ENCODE results near the gene CDH23.

Gene CDH23

GRCh38 chr10:71471957-71472365, 75.2 kb downstream of the CDH23 start:
- no peak for DNase-seq

DNA sequence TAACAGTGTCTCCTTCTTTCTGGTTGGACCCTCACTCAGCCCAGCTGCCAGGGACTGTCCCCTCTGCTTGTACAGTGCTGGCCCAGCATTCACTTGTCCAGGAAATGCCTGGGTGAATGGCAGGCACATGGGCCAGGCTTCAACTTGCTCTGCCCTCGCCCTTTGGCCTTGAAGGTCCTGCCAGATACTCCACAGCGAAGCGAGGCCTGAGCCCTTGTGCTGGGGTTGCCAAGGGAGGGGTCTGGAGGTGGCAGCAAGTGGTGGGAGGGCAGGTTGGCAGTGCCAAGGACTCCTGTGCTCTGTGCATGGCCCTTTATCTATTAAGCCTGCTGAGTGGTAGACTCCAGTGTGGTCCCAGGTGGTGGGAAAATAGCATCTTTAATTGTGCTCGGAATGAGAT, 75.7 kb downstream of the CDH23 start:
- DNase-seq, result no peak

DNA sequence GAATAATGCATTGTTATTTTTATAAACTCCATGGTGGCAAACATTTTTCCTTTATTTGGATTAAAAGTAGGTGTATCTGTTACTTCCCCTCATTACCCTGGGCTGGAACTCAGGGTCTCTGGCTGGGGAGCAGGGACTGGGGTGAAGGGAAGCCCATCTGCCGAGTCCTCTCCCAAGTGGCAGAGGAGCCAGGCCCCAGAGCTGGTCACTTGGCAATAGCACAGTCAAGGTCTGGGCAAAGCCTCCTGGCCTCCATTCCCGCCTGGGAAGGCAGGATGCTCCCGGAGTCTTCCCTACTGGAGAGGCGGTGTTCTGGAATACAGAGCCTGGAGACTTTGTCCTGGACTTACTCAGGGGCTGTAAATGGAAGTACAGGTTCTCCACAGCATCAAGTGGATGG, 76.2 kb downstream of the CDH23 start:
- no peak for DNase-seq

DNA sequence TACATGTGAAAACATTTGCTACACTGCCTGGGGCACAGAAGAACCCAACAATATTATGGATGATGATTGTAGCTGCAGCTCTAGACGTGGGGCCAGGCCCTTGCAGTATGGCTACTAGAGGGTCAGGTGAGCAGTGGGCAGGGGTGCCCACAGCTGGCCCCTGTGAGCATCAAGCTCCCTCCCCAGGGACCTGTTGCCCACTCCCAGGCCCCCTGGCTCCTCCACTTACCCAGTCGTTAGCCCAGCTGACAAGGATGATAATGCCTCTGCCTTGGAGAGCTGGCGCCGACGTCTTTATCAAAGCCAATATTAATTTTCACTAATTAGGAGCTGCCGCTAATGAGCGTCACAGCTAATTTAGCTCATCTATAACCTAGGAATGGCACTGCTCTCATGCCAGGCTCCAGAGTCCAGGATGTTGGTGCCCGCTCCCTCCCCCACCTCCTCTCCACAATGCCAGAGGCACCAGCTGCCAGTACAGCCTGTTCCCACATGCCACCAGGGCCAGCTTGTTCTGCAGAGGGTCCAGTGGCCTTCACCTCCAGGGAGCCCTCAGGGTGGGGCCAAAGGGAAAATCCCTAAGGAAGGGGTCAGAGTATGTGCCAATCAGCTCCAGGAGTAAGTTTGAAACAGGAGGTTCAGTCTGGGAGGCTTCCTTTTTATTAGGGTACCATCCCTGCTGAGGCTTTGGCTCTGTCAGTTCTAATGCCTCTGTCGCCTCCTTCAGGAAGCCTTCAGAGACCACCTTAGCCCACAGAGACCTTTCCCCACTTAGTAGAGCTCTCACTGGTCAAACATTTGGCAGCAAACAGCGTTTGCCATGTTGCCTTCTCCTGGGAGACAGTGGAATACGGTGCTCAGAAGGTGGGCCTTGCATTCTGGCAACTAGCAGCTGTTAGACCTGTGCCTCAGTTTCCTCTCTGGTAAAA, 77.2 kb downstream of the CDH23 start:
- no peak for DNase-seq

GRCh38 chr10:71474702-71475242, 78.1 kb downstream of the CDH23 start:
- DNase-seq, result no peak

GRCh38 chr10:71475243-71475871, 78.6 kb downstream of the CDH23 start:
- DNase-seq, result no peak

- DNase-seq, result no peak
Observed at GRCh38 chr10:71476228-71477011, 79.7 kb downstream of the CDH23 start.

DNA sequence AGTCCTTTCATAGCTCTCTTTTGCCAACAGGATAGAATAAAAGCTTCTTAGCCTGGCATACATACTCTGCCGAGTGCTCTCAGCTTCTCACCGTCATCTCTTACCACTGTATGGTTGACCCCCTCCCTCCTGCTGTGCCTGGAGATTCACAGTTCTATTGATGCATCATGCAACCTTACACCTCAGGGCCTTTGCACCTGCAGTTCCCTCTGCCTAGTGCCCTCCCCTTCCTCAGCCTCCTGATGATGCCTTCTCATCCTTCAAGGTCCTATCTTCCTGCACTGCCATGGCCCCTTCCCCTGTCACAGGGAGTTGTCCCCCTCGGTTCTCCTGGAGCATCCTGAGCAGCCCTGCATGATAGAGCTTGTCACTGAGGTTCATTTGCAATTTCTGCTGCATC, 81.5 kb downstream of the CDH23 start:
- no peak for DNase-seq

GRCh38 chr10:71478813-71479365, 82.2 kb downstream of the CDH23 start:
- DNase-seq, result no peak

- no peak for DNase-seq
Observed at GRCh38 chr10:71479831-71480230, 83.1 kb downstream of the CDH23 start.

DNA sequence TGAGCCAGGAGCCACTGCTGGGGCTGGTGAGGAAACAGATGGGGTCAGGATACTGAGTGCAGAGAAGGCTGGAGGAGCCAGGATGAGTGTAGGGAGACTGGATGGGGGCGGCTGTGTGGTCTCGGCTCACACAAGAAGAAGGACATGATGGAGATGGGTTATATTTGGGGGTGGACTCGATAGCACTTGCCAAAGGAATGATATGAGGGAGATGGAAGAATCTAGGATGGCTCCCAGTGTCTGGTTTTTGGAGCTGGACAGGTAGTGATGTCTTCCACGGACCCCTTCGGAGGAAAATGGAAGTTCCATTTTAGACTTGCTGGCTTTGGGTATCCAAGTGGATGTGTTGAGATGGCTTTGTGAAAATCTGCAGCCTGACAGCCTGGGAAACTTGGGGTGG, 83.9 kb downstream of the CDH23 start:
- DNase-seq, result no peak

- DNase-seq, result no peak
Observed at GRCh38 chr10:71481746-71482410, 85.2 kb downstream of the CDH23 start.

GRCh38 chr10:71482620-71483019, 85.9 kb downstream of the CDH23 start:
- DNase-seq, result no peak

DNA sequence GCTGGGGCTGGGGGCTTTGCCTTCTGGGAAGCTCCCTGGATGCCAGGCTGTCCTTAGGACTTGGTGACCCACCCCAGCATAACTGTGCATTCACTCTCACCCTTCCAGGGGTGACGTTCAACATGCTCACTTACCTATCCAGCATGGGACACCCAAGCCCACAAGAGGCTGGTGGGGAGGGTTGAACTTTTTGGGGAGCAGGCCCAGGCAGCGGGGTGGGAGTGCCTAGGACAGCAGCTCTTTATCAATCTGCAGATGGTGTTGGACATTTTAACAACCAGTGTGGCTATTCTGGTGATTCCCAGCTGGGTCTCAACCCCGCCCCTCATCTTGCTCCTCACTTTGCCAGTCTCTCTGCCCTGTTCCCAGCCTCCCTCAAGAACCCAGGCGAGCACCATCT, 86.4 kb downstream of the CDH23 start:
- no peak for DNase-seq

DNA sequence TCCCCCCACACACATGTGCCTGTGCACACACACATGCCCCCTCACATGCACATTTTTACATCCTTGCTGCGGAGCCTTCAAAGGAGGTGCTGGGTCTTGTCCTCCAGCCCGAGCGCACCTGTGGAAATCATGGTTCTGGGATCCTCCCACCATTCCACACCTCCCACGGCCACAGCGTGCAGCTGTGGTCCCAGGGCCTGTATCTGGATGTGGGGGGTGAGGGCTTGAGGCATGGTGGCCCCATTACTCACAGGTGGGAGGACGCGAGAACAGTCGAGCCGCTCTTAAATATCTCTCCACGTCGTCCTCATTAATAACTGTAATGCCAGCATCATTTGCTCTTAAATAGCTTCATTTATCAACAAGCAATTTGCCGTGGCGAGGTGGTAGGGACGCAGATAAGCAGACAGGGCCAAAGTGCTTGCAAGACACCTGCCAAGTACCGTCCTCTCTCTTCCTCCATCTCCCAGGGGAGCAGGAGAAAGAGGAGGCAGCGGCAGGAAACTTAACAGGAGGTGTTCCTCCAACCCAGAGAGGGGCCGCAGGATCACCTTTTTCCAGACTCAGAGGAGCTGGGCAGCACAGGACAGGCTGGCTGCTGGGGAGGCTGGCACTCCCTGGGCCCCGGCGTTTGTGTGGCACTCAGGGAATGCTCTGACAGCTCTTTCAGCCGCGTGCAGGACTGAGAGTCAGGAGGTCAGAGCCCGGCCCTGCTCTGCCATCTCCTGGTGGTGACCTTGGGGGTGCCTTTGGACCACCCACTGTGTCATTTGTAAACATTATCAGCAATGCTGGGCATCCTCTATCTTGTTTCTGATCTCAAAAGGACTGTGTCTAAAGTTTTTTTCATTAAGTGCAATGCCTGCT, 87.4 kb downstream of the CDH23 start:
- DNase-seq, result no peak

DNA sequence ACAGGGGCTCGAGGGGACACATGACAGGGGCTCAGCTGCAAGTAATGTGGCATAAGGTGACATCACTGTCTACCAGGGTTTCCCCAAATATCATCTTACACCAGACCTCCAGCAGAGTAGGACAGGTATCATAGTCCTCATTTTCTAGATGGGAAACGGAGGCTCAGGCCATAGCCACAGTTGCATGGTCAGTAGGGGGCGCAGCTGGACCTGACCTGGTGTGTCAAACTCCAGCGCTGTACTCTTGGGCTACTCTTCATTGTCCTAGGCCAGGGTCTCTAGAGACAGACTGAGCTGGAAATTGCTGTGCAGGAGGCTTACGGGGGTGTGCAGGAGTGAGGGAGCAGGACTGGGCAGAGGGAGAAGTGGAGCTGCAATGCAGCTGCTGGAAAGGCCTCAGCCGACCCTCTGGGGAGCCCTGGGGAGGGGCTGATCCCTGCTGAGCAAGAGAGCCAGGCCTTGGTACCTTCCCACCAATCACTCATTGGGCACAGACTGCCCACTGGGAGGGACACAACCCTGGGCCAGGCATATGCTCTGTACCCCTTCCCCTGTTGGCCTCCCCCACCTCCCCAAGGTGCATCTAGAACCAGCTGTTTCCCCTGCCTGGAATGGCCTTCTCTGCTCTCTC, 89.9 kb downstream of the CDH23 start:
- peak; percentile 9 for DNase-seq

DNA sequence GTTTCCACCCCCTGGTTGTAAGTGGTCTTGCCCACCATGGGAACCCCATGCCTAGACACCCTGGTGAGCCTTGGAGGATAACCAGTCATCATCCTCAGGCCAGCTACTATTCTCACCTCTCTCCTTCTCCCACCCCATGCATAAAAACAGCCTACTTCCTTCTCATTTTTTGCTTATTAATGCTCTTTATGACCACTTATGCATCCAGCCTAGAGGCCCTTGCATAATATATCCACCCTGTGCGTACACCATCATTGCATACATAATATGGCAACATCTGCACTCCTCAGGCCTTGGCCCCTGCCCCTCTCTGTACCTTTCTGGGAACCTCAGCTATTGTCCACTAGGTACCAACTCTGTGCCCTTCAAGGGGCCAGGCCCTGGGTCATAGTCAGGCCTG, 91.0 kb downstream of the CDH23 start:
- DNase-seq, result no peak

DNA sequence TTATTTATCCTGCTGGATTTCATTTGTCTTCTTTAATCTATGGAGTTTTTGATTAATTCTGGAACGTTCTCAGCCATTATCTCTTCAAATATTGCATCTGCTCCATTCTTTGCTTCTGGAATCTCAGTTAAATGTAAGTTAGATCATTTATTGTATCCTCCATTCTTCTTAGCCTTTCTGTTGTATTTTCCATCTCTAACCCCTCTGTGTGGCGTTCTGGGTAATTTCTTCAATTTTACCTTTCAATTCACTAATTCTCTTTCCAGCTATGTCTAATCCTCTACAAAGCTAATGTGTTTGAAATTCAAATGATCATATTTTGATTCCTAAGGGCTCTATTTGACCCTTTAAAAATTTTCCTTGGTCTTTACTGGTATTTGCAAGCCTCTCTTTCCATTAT, 92.4 kb downstream of the CDH23 start:
- no peak for DNase-seq

- DNase-seq, result no peak
Observed at GRCh38 chr10:71492872-71493271, 96.2 kb downstream of the CDH23 start.

GRCh38 chr10:71493741-71494140, 97.0 kb downstream of the CDH23 start:
- no peak for DNase-seq

DNA sequence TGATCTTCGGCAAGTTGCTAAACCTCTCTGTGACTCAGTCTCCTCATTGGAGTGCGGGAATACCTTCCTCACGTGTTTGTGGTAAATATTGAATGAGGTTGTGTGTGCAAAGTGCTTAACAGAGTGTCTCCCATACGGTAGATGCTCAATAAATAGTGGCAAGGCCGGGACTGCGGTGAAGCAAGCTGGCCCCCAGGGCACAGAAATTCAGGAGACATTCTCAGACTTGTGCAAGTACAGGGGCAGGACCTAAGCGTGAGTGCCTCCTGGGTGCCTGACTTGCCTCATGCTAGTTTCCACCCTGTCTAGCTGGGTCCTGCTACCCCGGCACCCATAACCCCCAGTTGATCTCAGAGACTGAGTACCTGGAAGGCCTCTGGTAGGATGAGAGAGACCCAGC, 97.8 kb downstream of the CDH23 start:
- DNase-seq, result no peak

All from CD4-positive, alpha-beta T cell treated with Interleukin-17A for 1 hour (primary cell).